Neural progenitor cell (in vitro differentiated cells): ENCODE measurements around the gene MEST. TPM values are rescaled to one million over a fixed set of nuclear protein-coding genes. Genes with fewer than 3 reads are reported as not detected.
"Not testable (repeated sequence)": the region's sequence is repeated elsewhere in the genome, so short reads cannot be mapped to it uniquely, and the experiment has no call there.

ENCODE experiments used
- DNase-seq: peaks from one replicate; pipeline ENCODE4 v3.0.0-alpha.2; 2016; ENCODE audit warnings: low spot score
- H2AFZ ChIP-seq: fragments of 200-600 bp; sonication (generic); replicated peaks from 2 replicates; pipeline ENCODE4 v1.6.1; 2016; ENCODE audit warnings: antibody characterized with exemption
- H3F3A ChIP-seq: fragments of 200-600 bp; sonication (generic); 2 replicates; pipeline ENCODE4 v1.6.1; 2016; ENCODE audit warnings: antibody characterized with exemption, low read depth
- H3K27ac ChIP-seq: fragments of 200-600 bp; sonication (generic); 2 replicates; pipeline ENCODE4 v1.5.1; 2016; ENCODE audit warnings: mild to moderate bottlenecking
- H3K27me3 ChIP-seq: fragments of 200-600 bp; sonication (generic); 2 replicates; pipeline ENCODE4 v1.6.1; 2016; ENCODE audit warnings: mild to moderate bottlenecking, moderate library complexity
- H3K36me3 ChIP-seq: fragments of 200-600 bp; sonication (generic); 2 replicates; pipeline ENCODE4 v1.5.1; 2016
- H3K4me1 ChIP-seq: fragments of 200-600 bp; sonication (generic); 2 replicates; pipeline ENCODE4 v1.6.1; 2016; ENCODE audit warnings: mixed run types
- H3K4me2 ChIP-seq: fragments of 200-600 bp; sonication (generic); 2 replicates; pipeline ENCODE4 v1.6.1; 2016
- H3K4me3 ChIP-seq: fragments of 200-600 bp; sonication (generic); 2 replicates; pipeline ENCODE4 v1.5.1; 2016
- H3K79me2 ChIP-seq: fragments of 200-600 bp; sonication (generic); 2 replicates; pipeline ENCODE4 v1.6.1; 2016; ENCODE audit warnings: low read depth
- H3K9ac ChIP-seq: fragments of 200-600 bp; sonication (generic); 2 replicates; pipeline ENCODE4 v1.6.1; 2016
- H3K9me3 ChIP-seq: fragments of 200-600 bp; sonication (generic); 2 replicates; pipeline ENCODE4 v1.5.1; 2016; ENCODE audit warnings: low read depth
- H4K20me1 ChIP-seq: fragments of 200-600 bp; sonication (generic); 2 replicates; pipeline ENCODE4 v1.6.1; 2016; ENCODE audit warnings: low read depth
- H3K27ac Mint-ChIP-seq: 3 replicates; pipeline ENCODE4 v1.8.0; 2021; ENCODE audit warnings: mixed read lengths
- H3K27me3 Mint-ChIP-seq: 2 replicates; pipeline ENCODE4 v1.8.0; 2022; ENCODE audit warnings: low read depth, mild to moderate bottlenecking, inconsistent platforms, moderate library complexity, mixed read lengths; ENCODE audit not compliant: insufficient read depth
- H3K36me3 Mint-ChIP-seq: 3 replicates; pipeline ENCODE4 v1.8.0; 2021; ENCODE audit warnings: mixed read lengths
- H3K4me1 Mint-ChIP-seq: 3 replicates; pipeline ENCODE4 v1.8.0; 2021; ENCODE audit warnings: mixed read lengths
- H3K4me3 Mint-ChIP-seq: 3 replicates; pipeline ENCODE4 v1.8.0; 2021; ENCODE audit warnings: mild to moderate bottlenecking, moderate library complexity, mixed read lengths
- H3K9me3 Mint-ChIP-seq: 3 replicates; pipeline ENCODE4 v1.8.0; 2020; ENCODE audit warnings: mixed read lengths
- EZH2 ChIP-seq: fragments of 200-600 bp; sonication (generic); IDR thresholded peaks from 2 replicates; pipeline ENCODE4 v1.6.1; 2017; ENCODE audit warnings: antibody characterized with exemption, mild to moderate bottlenecking, moderate library complexity
- EZH2phosphoT487 ChIP-seq: fragments of 200-600 bp; sonication (generic); IDR thresholded peaks from 2 replicates; pipeline ENCODE4 v1.6.1; 2017; ENCODE audit warnings: antibody characterized with exemption
- total RNA-seq: library from RNA; depleted of rRNA; stranded (reverse); fragments of >200 nt; gene quantifications from 2 replicates; pipeline ENCODE4 v1.2.3, GENCODE V29; 2015; ENCODE audit warnings: low replicate concordance
- TF ChIP-seq, protein P1 (sequence below): fragments of 200-600 bp; sonication (generic); IDR thresholded peaks from 2 replicates; pipeline ENCODE4 v1.5.1; 2017; ENCODE audit warnings: antibody characterized with exemption, mild to moderate bottlenecking

The MEST gene
- total RNA-seq, 1 donor from 2014 or later: 431 TPM

DNA sequence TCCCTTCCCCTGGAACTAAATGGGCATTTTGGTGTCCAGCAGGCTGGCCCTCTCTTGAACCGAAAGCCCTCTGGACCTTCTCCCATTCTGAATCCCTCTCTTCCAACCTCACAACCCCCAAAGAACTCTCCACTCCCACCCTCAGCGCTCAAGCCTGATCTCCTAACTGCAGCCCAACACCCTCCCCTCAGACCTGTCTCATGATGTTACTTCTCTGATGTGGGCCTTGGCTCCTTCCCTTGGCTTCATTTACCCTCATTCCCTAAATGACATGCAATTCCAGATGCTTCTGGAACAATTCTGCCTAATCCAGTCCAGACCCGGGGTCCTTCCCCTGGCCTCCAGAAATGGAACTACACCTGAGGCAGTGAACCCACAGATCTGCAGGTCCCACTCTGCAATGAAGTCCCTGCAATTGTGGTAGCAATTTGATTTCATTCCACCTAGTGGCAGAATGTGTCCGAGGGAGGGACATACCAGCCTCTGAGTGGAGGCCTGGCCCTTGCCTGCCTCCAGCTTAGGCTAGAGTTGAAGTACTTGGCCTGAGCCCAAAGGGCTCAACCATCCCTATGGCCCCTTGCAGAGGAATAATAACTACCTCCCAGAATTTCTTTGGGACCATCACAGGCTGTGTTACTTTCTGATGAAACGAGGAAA is 47.0 kb upstream of the MEST start:
- H3K27me3 ChIP-seq: no peaks in the 10 kb centered on the region
- Mint-ChIP-seq H3K36me3 (peaks cover 2% of the 10 kb centered on the region), H3K4me3 (peak overlapping the region; percentile 5), H3K9me3 (peaks cover 25% of the 10 kb centered on the region), H3K27ac (peak overlapping the region; percentile 65), H3K27me3 (peaks cover 10% of the 10 kb centered on the region), H3K4me1 (peaks cover 30% of the 10 kb centered on the region)
- peaks cover 14% of the 10 kb centered on the region for H3K4me1 ChIP-seq
- no peaks in the 10 kb centered on the region for H4K20me1 ChIP-seq
- no peak overlapping the region for H3K27ac ChIP-seq
- DNase-seq: no peak
- H3K79me2 ChIP-seq: no peaks in the 10 kb centered on the region
- no peak overlapping the region for H3K4me3 ChIP-seq
- no peak overlapping the region for H3K9ac ChIP-seq
- H2AFZ ChIP-seq: peak overlapping the region; percentile 90
- no peak overlapping the region for H3K4me2 ChIP-seq
- H3K9me3 ChIP-seq: no peaks in the 10 kb centered on the region
- H3F3A ChIP-seq: peaks cover 14% of the 10 kb centered on the region
- no peaks in the 10 kb centered on the region for H3K36me3 ChIP-seq
- TF ChIP-seq EZH2: no peak
- TF ChIP-seq EZH2phosphoT487: no peak
- TF ChIP-seq, protein P1, sequence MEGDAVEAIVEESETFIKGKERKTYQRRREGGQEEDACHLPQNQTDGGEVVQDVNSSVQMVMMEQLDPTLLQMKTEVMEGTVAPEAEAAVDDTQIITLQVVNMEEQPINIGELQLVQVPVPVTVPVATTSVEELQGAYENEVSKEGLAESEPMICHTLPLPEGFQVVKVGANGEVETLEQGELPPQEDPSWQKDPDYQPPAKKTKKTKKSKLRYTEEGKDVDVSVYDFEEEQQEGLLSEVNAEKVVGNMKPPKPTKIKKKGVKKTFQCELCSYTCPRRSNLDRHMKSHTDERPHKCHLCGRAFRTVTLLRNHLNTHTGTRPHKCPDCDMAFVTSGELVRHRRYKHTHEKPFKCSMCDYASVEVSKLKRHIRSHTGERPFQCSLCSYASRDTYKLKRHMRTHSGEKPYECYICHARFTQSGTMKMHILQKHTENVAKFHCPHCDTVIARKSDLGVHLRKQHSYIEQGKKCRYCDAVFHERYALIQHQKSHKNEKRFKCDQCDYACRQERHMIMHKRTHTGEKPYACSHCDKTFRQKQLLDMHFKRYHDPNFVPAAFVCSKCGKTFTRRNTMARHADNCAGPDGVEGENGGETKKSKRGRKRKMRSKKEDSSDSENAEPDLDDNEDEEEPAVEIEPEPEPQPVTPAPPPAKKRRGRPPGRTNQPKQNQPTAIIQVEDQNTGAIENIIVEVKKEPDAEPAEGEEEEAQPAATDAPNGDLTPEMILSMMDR: no peak

DNA sequence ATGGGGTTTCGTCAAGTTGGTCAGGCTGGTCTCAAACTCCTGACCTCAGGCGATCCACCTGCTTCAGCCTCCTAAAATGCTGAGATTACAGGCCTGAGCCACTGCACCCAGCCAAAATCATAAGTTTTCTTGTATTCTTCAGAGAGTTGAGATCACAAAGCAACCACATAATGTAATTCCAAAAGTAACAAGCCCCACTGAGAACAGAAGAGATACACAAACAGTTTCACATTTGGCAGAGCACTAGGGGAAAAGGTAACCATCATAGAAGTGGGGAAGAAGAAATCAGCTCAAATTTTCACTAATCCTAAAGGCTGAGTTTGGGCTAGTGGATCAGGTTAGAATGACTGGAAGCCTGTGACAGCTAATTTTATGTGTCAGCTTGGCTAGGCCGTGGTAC is 45.6 kb upstream of the MEST start:
- Histone ChIP-seq H4K20me1 (no peaks in the 10 kb centered on the region), H3K4me1 (peaks cover 14% of the 10 kb centered on the region), H3K27ac (no peak overlapping the region), H2AFZ (no peak overlapping the region), H3F3A (peaks cover 10% of the 10 kb centered on the region), H3K4me3 (no peak overlapping the region), H3K79me2 (no peaks in the 10 kb centered on the region), H3K9ac (no peak overlapping the region), H3K9me3 (no peaks in the 10 kb centered on the region), H3K4me2 (no peak overlapping the region), H3K36me3 (no peaks in the 10 kb centered on the region), H3K27me3 (no peaks in the 10 kb centered on the region)
- H3K4me1 Mint-ChIP-seq: peaks cover 22% of the 10 kb centered on the region
- peak overlapping the region; percentile 34 for H3K27ac Mint-ChIP-seq
- H3K4me3 Mint-ChIP-seq: no peak overlapping the region
- DNase-seq: no peak
- TF ChIP-seq, protein P1: no peak
- TF ChIP-seq EZH2 (no peak), EZH2phosphoT487 (no peak)
- H3K36me3 Mint-ChIP-seq: no peaks in the 10 kb centered on the region
- peaks cover 5% of the 10 kb centered on the region for H3K27me3 Mint-ChIP-seq
- H3K9me3 Mint-ChIP-seq: peaks cover 24% of the 10 kb centered on the region

DNA sequence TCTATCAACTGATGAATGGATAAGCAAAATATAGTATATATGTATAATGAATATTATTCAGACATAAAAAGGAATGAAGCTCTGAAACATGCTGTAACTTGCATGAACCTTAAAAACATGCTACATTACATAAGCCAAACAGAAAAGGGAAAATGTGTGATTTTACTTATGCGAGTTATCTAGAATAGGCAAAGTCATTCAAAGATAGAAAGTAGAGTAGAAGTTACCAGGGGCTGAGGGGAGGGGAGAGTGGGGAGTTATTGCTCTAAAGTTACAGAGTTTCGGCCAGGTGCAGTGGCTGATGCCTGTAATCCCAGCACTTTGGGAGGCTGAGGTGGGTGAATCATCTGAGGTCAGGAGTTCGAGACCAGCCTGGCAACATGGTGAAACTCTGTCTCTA is 40.5 kb upstream of the MEST start:
- H4K20me1 ChIP-seq, H3K9me3 ChIP-seq, H3K36me3 ChIP-seq, H2AFZ ChIP-seq, DNase-seq, H3K9ac ChIP-seq, H3K27me3 ChIP-seq, H3K4me1 Mint-ChIP-seq, H3F3A ChIP-seq, H3K79me2 ChIP-seq, H3K4me3 Mint-ChIP-seq, H3K27ac Mint-ChIP-seq, H3K4me1 ChIP-seq, H3K27ac ChIP-seq, H3K4me3 ChIP-seq, H3K27me3 Mint-ChIP-seq, H3K36me3 Mint-ChIP-seq, H3K4me2 ChIP-seq: not testable (repeated sequence)
- H3K9me3 Mint-ChIP-seq: peaks cover 19% of the 10 kb centered on the region

DNA sequence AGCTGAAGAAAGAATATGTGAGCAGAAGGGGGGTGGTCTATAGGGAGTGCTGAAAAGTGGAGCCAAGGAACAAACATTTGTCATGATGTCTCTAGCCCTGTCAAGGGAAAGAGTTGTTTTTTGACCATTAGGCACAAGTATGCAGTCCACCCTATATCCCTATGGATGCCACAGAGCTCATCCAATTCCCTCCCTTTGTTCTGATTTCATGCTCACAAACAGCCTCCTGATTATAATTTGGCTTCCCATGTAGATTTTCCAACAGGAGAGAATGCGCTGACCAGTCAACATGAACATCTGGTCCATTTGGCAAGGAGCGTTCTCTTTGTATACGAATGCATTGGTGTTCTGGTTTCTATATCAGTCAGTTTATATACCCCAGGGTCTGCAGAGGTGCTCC is 38.9 kb upstream of the MEST start:
- no peak for TF ChIP-seq EZH2phosphoT487
- TF ChIP-seq, protein P1: no peak
- TF ChIP-seq EZH2: no peak
- no peak overlapping the region for H3K27ac Mint-ChIP-seq

More for the DNA sequence above, 38.9 kb upstream of the MEST start:
- no peaks in the 10 kb centered on the region for H3K79me2 ChIP-seq
- H2AFZ ChIP-seq: no peak overlapping the region
- no peaks in the 10 kb centered on the region for H3K9me3 ChIP-seq
- no peaks in the 10 kb centered on the region for H3K27me3 Mint-ChIP-seq
- no peaks in the 10 kb centered on the region for H3K4me1 ChIP-seq
- no peaks in the 10 kb centered on the region for H3K36me3 Mint-ChIP-seq
- no peaks in the 10 kb centered on the region for H4K20me1 ChIP-seq
- H3K27ac ChIP-seq: no peak overlapping the region
- H3K4me1 Mint-ChIP-seq: no peaks in the 10 kb centered on the region
- H3K27me3 ChIP-seq: no peaks in the 10 kb centered on the region
- DNase-seq: no peak
- H3K36me3 ChIP-seq: no peaks in the 10 kb centered on the region
- peaks cover 13% of the 10 kb centered on the region for H3K9me3 Mint-ChIP-seq
- H3F3A ChIP-seq: no peaks in the 10 kb centered on the region
- H3K9ac ChIP-seq: no peak overlapping the region
- H3K4me2 ChIP-seq: no peak overlapping the region
- H3K4me3 Mint-ChIP-seq: no peak overlapping the region
- no peak overlapping the region for H3K4me3 ChIP-seq
